H9 (cell line): ENCODE measurements around the gene RNF40. TPM values are rescaled to one million over a fixed set of nuclear protein-coding genes. Genes with fewer than 3 reads are reported as not detected.

ENCODE experiments used
- DNase-seq: peaks from one replicate; pipeline ENCODE4 v3.0.0-alpha.2; 2017
- H2AFZ ChIP-seq: one replicate; pipeline ENCODE4 v1.6.1; 2013; ENCODE audit warnings: mild to moderate bottlenecking, low read length, control low read depth, moderate library complexity
- H2AK5ac ChIP-seq: 2 replicates; pipeline ENCODE4 v1.6.1; 2013; ENCODE audit warnings: low read length, control low read depth, mixed read lengths; ENCODE audit not compliant: insufficient read length
- H2BK120ac ChIP-seq: one replicate; pipeline ENCODE4 v1.6.1; 2013; ENCODE audit warnings: low read depth, mild to moderate bottlenecking, low read length, control low read depth, inconsistent platforms; ENCODE audit not compliant: poor library complexity, severe bottlenecking
- H2BK12ac ChIP-seq: 2 replicates; pipeline ENCODE4 v1.6.1; 2013; ENCODE audit warnings: low read length, control low read depth, mixed read lengths, low read depth; ENCODE audit not compliant: insufficient read length
- H2BK15ac ChIP-seq: 2 replicates; pipeline ENCODE4 v1.6.1; 2013; ENCODE audit warnings: low read depth, low read length, control low read depth
- H2BK20ac ChIP-seq: one replicate; pipeline ENCODE4 v1.6.1; 2013; ENCODE audit warnings: low read depth, mild to moderate bottlenecking, low read length, control low read depth, inconsistent platforms; ENCODE audit not compliant: poor library complexity, severe bottlenecking
- H2BK5ac ChIP-seq: 2 replicates; pipeline ENCODE4 v1.6.1; 2013; ENCODE audit warnings: low read length, control low read depth, mixed read lengths; ENCODE audit not compliant: insufficient read length
- H3K14ac ChIP-seq: 2 replicates; pipeline ENCODE4 v1.6.1; 2013; ENCODE audit warnings: low read length, control low read depth; ENCODE audit not compliant: insufficient read depth
- H3K18ac ChIP-seq: 2 replicates; pipeline ENCODE4 v1.6.1; 2013; ENCODE audit warnings: low read depth, mild to moderate bottlenecking, mixed read lengths, low read length, control low read depth; ENCODE audit not compliant: insufficient read length
- H3K23ac ChIP-seq: 2 replicates; pipeline ENCODE4 v1.6.1; 2013; ENCODE audit warnings: low read length, control low read depth, mixed read lengths, low read depth; ENCODE audit not compliant: insufficient read length
- H3K23me2 ChIP-seq: 2 replicates; pipeline ENCODE4 v1.6.1; 2013; ENCODE audit warnings: low read depth, mild to moderate bottlenecking, mixed read lengths, low read length, control low read depth; ENCODE audit not compliant: insufficient read length, poor library complexity, severe bottlenecking
- H3K27ac ChIP-seq: 2 replicates; pipeline ENCODE4 v1.5.1; 2013; ENCODE audit warnings: low read length, control low read depth, mixed read lengths, low read depth; ENCODE audit not compliant: insufficient read length
- H3K27me3 ChIP-seq: 2 replicates; pipeline ENCODE4 v1.6.1; 2013; ENCODE audit warnings: low read length, control low read depth, inconsistent platforms; ENCODE audit not compliant: insufficient read depth
- H3K4ac ChIP-seq: 2 replicates; pipeline ENCODE4 v1.6.1; 2013; ENCODE audit warnings: low read depth, mild to moderate bottlenecking, control low read depth, inconsistent platforms, low read length, moderate library complexity
- H3K4me1 ChIP-seq: 2 replicates; pipeline ENCODE4 v1.6.1; 2013; ENCODE audit warnings: low read length, control low read depth, inconsistent platforms; ENCODE audit not compliant: insufficient read depth
- H3K4me2 ChIP-seq: 2 replicates; pipeline ENCODE4 v1.6.1; 2013; ENCODE audit warnings: low read length, control low read depth, mixed read lengths; ENCODE audit not compliant: insufficient read length, insufficient read depth
- H3K56ac ChIP-seq: 2 replicates; pipeline ENCODE4 v1.6.1; 2013; ENCODE audit warnings: low read depth, mild to moderate bottlenecking, mixed read lengths, low read length, control low read depth; ENCODE audit not compliant: insufficient read length
- H3K79me1 ChIP-seq: 2 replicates; pipeline ENCODE4 v1.6.1; 2013; ENCODE audit warnings: low read depth, mild to moderate bottlenecking, moderate library complexity, low read length, control low read depth, inconsistent platforms; ENCODE audit not compliant: insufficient read depth, poor library complexity, severe bottlenecking
- H3K79me2 ChIP-seq: 2 replicates; pipeline ENCODE4 v1.6.1; 2013; ENCODE audit warnings: low read length, control low read depth, inconsistent platforms; ENCODE audit not compliant: insufficient read depth
- H3K9ac ChIP-seq: 2 replicates; pipeline ENCODE4 v1.6.1; 2013; ENCODE audit warnings: low read length, control low read depth, mixed read lengths; ENCODE audit not compliant: insufficient read length; ENCODE audit errors: extremely low read depth
- H3K9me3 ChIP-seq: one replicate; pipeline ENCODE4 v1.6.1; 2013; ENCODE audit warnings: low read depth, low read length, inconsistent platforms; ENCODE audit not compliant: control insufficient read depth
- H3T11ph ChIP-seq: one replicate; pipeline ENCODE4 v1.6.1; 2013; ENCODE audit warnings: mild to moderate bottlenecking, low read length, control low read depth, inconsistent platforms
- H4K20me1 ChIP-seq: one replicate; pipeline ENCODE4 v1.6.1; 2013; ENCODE audit not compliant: control insufficient read depth, insufficient read length, insufficient read depth
- H4K5ac ChIP-seq: 2 replicates; pipeline ENCODE4 v1.6.1; 2013; ENCODE audit warnings: low read depth, mild to moderate bottlenecking, mixed read lengths, low read length, control low read depth; ENCODE audit not compliant: insufficient read length
- H4K8ac ChIP-seq: replicated peaks from 2 replicates; pipeline ENCODE4 v1.6.1; 2013; ENCODE audit warnings: low read length, control low read depth, mixed read lengths, low read depth; ENCODE audit not compliant: insufficient read length
- H4K91ac ChIP-seq: 2 replicates; pipeline ENCODE4 v1.6.1; 2013; ENCODE audit warnings: low read depth, mild to moderate bottlenecking, moderate library complexity, mixed read lengths, low read length, control low read depth; ENCODE audit not compliant: insufficient read length
- H3K27ac Mint-ChIP-seq, 3 experiments: 2 replicates in 2 of 3; 3 replicates in 1 of 3; pipeline ENCODE4 v1.8.0; 2020 to 2021; ENCODE audit warnings: mixed read lengths in 3 of 3, mild to moderate bottlenecking in 1 of 3, moderate library complexity in 1 of 3
- H3K27me3 Mint-ChIP-seq: 2 replicates; pipeline ENCODE4 v1.8.0; 2021; ENCODE audit warnings: low read depth, mild to moderate bottlenecking, moderate library complexity, mixed read lengths
- H3K36me3 Mint-ChIP-seq, 3 experiments: 2 replicates in 2 of 3; 3 replicates in 1 of 3; pipeline ENCODE4 v1.8.0; 2020 to 2021; ENCODE audit warnings: low read depth in 3 of 3, mixed read lengths in 3 of 3; ENCODE audit not compliant: insufficient read depth in 1 of 3
- H3K4me1 Mint-ChIP-seq, 2 experiments: 2 replicates each; pipeline ENCODE4 v1.8.0; 2020; ENCODE audit warnings: mixed read lengths in 2 of 2
- H3K4me3 Mint-ChIP-seq, 2 experiments: 2 replicates in 1 of 2; 3 replicates in 1 of 2; pipeline ENCODE4 v1.8.0; 2020 to 2021; ENCODE audit warnings: mild to moderate bottlenecking in 2 of 2, mixed read lengths in 2 of 2, moderate library complexity in 1 of 2
- H3K9me3 Mint-ChIP-seq, 2 experiments: 2 replicates in 1 of 2; 3 replicates in 1 of 2; pipeline ENCODE4 v1.8.0; 2020; ENCODE audit warnings: mild to moderate bottlenecking in 2 of 2, mixed read lengths in 2 of 2, moderate library complexity in 1 of 2
- CTCF ChIP-seq: fragments of 200-600 bp; sonication (generic); conservative IDR thresholded peaks from 3 replicates; pipeline ENCODE4 v1.8.0; 2021; ENCODE audit warnings: antibody characterized with exemption, mild to moderate bottlenecking
- WGBS: extraction: QIAGEN DNeasy Blood & Tissue Kit; methylation state at CpG from one replicate; pipeline ENCODE4 v1.1.7; 2013; ENCODE audit warnings: missing lambda C conversion rate, low lambda C conversion rate, mixed read lengths; ENCODE audit not compliant: insufficient read length; ENCODE audit errors: extremely low coverage; 5-methylcytosine and 5-hydroxymethylcytosine counted together
- total RNA-seq: library from RNA; stranded (reverse); gene quantifications from 2 replicates; pipeline ENCODE4 v1.2.1, GENCODE V29; 2021

RNF40 gene
- total RNA-seq, 1 experiment from 2014 or later: 103 TPM

GRCh38 chr16:30757316-30757715 is 4.8 kb upstream of the RNF40 start:
- TF ChIP-seq CTCF: no peak
- Histone ChIP-seq H3K9me3 (no peaks in the 10 kb centered on the region), H3K4me1 (no peaks in the 10 kb centered on the region), H2AK5ac (no peak overlapping the region), H3K9ac (no peak overlapping the region), H4K91ac (no peak overlapping the region), H3K27ac (no peak overlapping the region), H3K23ac (no peak overlapping the region), H2AFZ (no peak overlapping the region), H4K5ac (no peak overlapping the region), H2BK12ac (no peak overlapping the region), H3K79me2 (no peaks in the 10 kb centered on the region), H3K4ac (no peak overlapping the region), H2BK120ac (no peak overlapping the region), H4K20me1 (no peaks in the 10 kb centered on the region), H3K27me3 (no peaks in the 10 kb centered on the region), H3K23me2 (peaks cover 12% of the 10 kb centered on the region), H3K14ac (no peak overlapping the region), H3K79me1 (no peaks in the 10 kb centered on the region), H2BK15ac (no peak overlapping the region), H2BK20ac (no peak overlapping the region), H3K18ac (no peak overlapping the region), H3K56ac (no peak overlapping the region), H4K8ac (no peak overlapping the region), H3T11ph (no peak overlapping the region), H2BK5ac (no peak overlapping the region), H3K4me2 (no peak overlapping the region)
- WGBS: no CpG with 5 or more reads among the region's 7 CpGs
- Mint-ChIP-seq H3K4me3 (no peak overlapping the region; a peak in 1 of 5 replicates), H3K27ac (peak overlapping the region in 1 of 3 experiments; percentile 57; a peak in 1 of 7 replicates), H3K4me1 (peaks cover 7 to 9% of the 10 kb centered on the region in 2 experiments), H3K9me3 (no peaks in the 10 kb centered on the region), H3K36me3 (peaks cover 2 to 52% (median 31%) of the 10 kb centered on the region in 3 experiments; a peak in 6 of 7 replicates), H3K27me3 (no peaks in the 10 kb centered on the region)
- no peak for DNase-seq
